Fibroblast of skin of right biceps (primary cell): ENCODE measurements around the gene NFKBIL1.
"Not testable (repeated sequence)": the region's sequence is repeated elsewhere in the genome, so short reads cannot be mapped to it uniquely, and the experiment has no call there.

Source experiments
- DNase-seq: peaks from one replicate; pipeline ENCODE4 v3.0.0-alpha.2; 2013

The NFKBIL1 gene

GRCh38 chr6:31546958-31547726 lies at the start of gene NFKBIL1:
Gene NFKBIL1 (plus strand): TSS chr6:31547608. CDS start chr6:31547695, 87 bp downstream.
- DNase-seq: peak; percentile 99

GRCh38 chr6:31498748-31499147 lies 48.7 kb upstream of the NFKBIL1 start:
- DNase-seq: no peak

GRCh38 chr6:31499648-31500047 lies 47.8 kb upstream of the NFKBIL1 start:
- not testable (repeated sequence) for DNase-seq

GRCh38 chr6:31502586-31502985 lies 44.8 kb upstream of the NFKBIL1 start:
- DNase-seq: no peak

- not testable (repeated sequence) for DNase-seq
Measured at GRCh38 chr6:31509036-31509435, 38.4 kb upstream of the NFKBIL1 start.

GRCh38 chr6:31510007-31510406 lies 37.4 kb upstream of the NFKBIL1 start:
- DNase-seq: no peak

GRCh38 chr6:31513456-31514165 lies 33.8 kb upstream of the NFKBIL1 start:
- DNase-seq: no peak

GRCh38 chr6:31521835-31522234 lies 25.6 kb upstream of the NFKBIL1 start:
- DNase-seq: no peak

- DNase-seq: no peak
Measured at GRCh38 chr6:31525553-31525931, 21.9 kb upstream of the NFKBIL1 start.

- DNase-seq: peak; percentile 49
Measured at GRCh38 chr6:31525932-31526591, 21.3 kb upstream of the NFKBIL1 start.

- DNase-seq: no peak
Measured at GRCh38 chr6:31528307-31528777, 19.1 kb upstream of the NFKBIL1 start.

GRCh38 chr6:31528821-31529328 lies 18.5 kb upstream of the NFKBIL1 start, which contains the start of gene MCCD1:
Gene MCCD1 (plus strand): TSS chr6:31528962. CDS start chr6:31529015, 53 bp downstream.
- DNase-seq: no peak

GRCh38 chr6:31529329-31530150 lies 17.9 kb upstream of the NFKBIL1 start:
- no peak for DNase-seq

GRCh38 chr6:31530659-31531058 lies 16.7 kb upstream of the NFKBIL1 start:
- DNase-seq: no peak

- no peak for DNase-seq
Measured at GRCh38 chr6:31531162-31531561, 16.2 kb upstream of the NFKBIL1 start.

GRCh38 chr6:31531771-31532643 lies 15.4 kb upstream of the NFKBIL1 start:
- no peak for DNase-seq

GRCh38 chr6:31532644-31533454 lies 14.6 kb upstream of the NFKBIL1 start:
- DNase-seq: no peak

- DNase-seq: no peak
Measured at GRCh38 chr6:31533455-31533841, 14.0 kb upstream of the NFKBIL1 start.

- no peak for DNase-seq
Measured at GRCh38 chr6:31534011-31534410, 13.4 kb upstream of the NFKBIL1 start.

- DNase-seq: no peak
Measured at GRCh38 chr6:31534521-31535040, 12.8 kb upstream of the NFKBIL1 start.
